CD14-positive monocyte (primary cell): ENCODE measurements around the gene ABHD4. TPM values are rescaled to one million over a fixed set of nuclear protein-coding genes. Genes with fewer than 3 reads are reported as not detected.

Experiments used
- DNase-seq, 3 donors: peaks; one replicate each; pipeline ENCODE4 v3.0.0-alpha.2; 2011 to 2022
- H2AFZ ChIP-seq: 2 replicates; pipeline ENCODE4 v1.6.0; 2012; ENCODE audit warnings: mild to moderate bottlenecking, low read depth, low read length, inconsistent platforms; ENCODE audit not compliant: insufficient read depth, poor library complexity, severe bottlenecking
- H3K27ac ChIP-seq, 2 donors: 1 replicate in 1 of 2; 2 replicates in 1 of 2; pipeline ENCODE4 v1.5.1; 2012 to 2013; ENCODE audit warnings: low read length in 2 of 2, control low read depth in 1 of 2, inconsistent platforms in 1 of 2, low read depth in 1 of 2, mild to moderate bottlenecking in 1 of 2
- H3K27me3 ChIP-seq, 2 donors: one replicate each; pipeline versions ENCODE4 v1.6.0 to v1.6.1; 2011 to 2013; ENCODE audit warnings: low read length in 2 of 2; ENCODE audit not compliant: control insufficient read depth in 2 of 2, insufficient read depth in 2 of 2
- H3K36me3 ChIP-seq, 2 donors: replicated peaks in 1 of 2; 1 replicate in 1 of 2; 2 replicates in 1 of 2; pipeline versions ENCODE4 v1.5.1 to v1.6.1; 2012 to 2013; ENCODE audit warnings: low read length in 2 of 2, control low read depth in 1 of 2, inconsistent platforms in 1 of 2, mild to moderate bottlenecking in 1 of 2; ENCODE audit not compliant: insufficient read depth in 2 of 2, control insufficient read depth in 1 of 2
- H3K4me1 ChIP-seq, 2 donors: 1 replicate in 1 of 2; 2 replicates in 1 of 2; pipeline versions ENCODE4 v1.5.1 to v1.6.1; 2012 to 2013; ENCODE audit warnings: low read length in 2 of 2, control low read depth in 1 of 2, inconsistent platforms in 1 of 2, mild to moderate bottlenecking in 1 of 2, moderate library complexity in 1 of 2; ENCODE audit not compliant: insufficient read depth in 2 of 2, control insufficient read depth in 1 of 2
- H3K4me2 ChIP-seq: replicated peaks from 2 replicates; pipeline ENCODE3; 2012; ENCODE audit warnings: low read length, moderate library complexity, mild to moderate bottlenecking; ENCODE audit not compliant: poor library complexity, severe bottlenecking; ENCODE audit errors: extremely low read depth
- H3K4me3 ChIP-seq, 3 experiments: fragments of 200-600 bp in 1 of 3; sonication (generic) in 1 of 3; replicated peaks in 1 of 3; 1 replicate in 2 of 3; 2 replicates in 1 of 3; pipeline ENCODE4 v1.5.1; 2011 to 2013; ENCODE audit warnings: low read length in 3 of 3, mild to moderate bottlenecking in 3 of 3, control low read depth in 2 of 3, low read depth in 2 of 3, inconsistent platforms in 1 of 3, moderate library complexity in 1 of 3
- H3K79me2 ChIP-seq: 2 replicates; pipeline ENCODE4 v1.6.0; 2012; ENCODE audit warnings: mild to moderate bottlenecking, control low read depth, inconsistent platforms, low read length, moderate library complexity; ENCODE audit not compliant: insufficient read depth
- H3K9ac ChIP-seq: 2 replicates; pipeline ENCODE4 v1.6.0; 2017; ENCODE audit warnings: low read length, mild to moderate bottlenecking; ENCODE audit not compliant: insufficient read depth, poor library complexity, severe bottlenecking
- H3K9me3 ChIP-seq, 2 donors: replicated peaks in 1 of 2; 1 replicate in 1 of 2; 2 replicates in 1 of 2; pipeline versions ENCODE4 v1.5.1 to v1.6.1; 2012 to 2013; ENCODE audit warnings: low read length in 2 of 2, control low read depth in 1 of 2; ENCODE audit not compliant: control insufficient read depth in 1 of 2, insufficient read depth in 1 of 2
- H4K20me1 ChIP-seq: 2 replicates; pipeline ENCODE4 v1.6.0; 2012; ENCODE audit warnings: mild to moderate bottlenecking, low read length, control low read depth, moderate library complexity; ENCODE audit not compliant: insufficient read depth
- H3K27ac Mint-ChIP-seq, 7 donors: one replicate each; pipeline ENCODE4 v1.8.0; 2020; ENCODE audit warnings: mild to moderate bottlenecking in 7 of 7, mixed read lengths in 7 of 7, moderate library complexity in 6 of 7, inconsistent platforms in 2 of 7
- H3K27me3 Mint-ChIP-seq, 3 donors: one replicate each; pipeline ENCODE4 v1.8.0; 2021 to 2022; ENCODE audit warnings: low read depth in 3 of 3, mild to moderate bottlenecking in 3 of 3, mixed read lengths in 3 of 3, moderate library complexity in 3 of 3, inconsistent platforms in 1 of 3
- H3K36me3 Mint-ChIP-seq, 2 donors: one replicate each; pipeline ENCODE4 v1.8.0; 2020; ENCODE audit warnings: mixed read lengths in 2 of 2, inconsistent platforms in 1 of 2, mild to moderate bottlenecking in 1 of 2
- H3K4me1 Mint-ChIP-seq: one replicate; pipeline ENCODE4 v1.8.0; 2020; ENCODE audit warnings: mild to moderate bottlenecking, mixed read lengths
- H3K4me3 Mint-ChIP-seq, 2 donors: one replicate each; pipeline ENCODE4 v1.8.0; 2020; ENCODE audit warnings: mild to moderate bottlenecking in 2 of 2, mixed read lengths in 2 of 2, moderate library complexity in 1 of 2
- H3K9me3 Mint-ChIP-seq, 7 donors: one replicate each; pipeline ENCODE4 v1.8.0; 2020 to 2022; ENCODE audit warnings: mixed read lengths in 7 of 7, mild to moderate bottlenecking in 6 of 7, moderate library complexity in 6 of 7, inconsistent platforms in 2 of 7
- CTCF ChIP-seq: fragments of 200-600 bp; IDR thresholded peaks from one replicate; pipeline ENCODE4 v1.8.0; 2022; ENCODE audit warnings: antibody characterized with exemption, mild to moderate bottlenecking
- WGBS: methylation state at CpG from one replicate; pipeline ENCODE4 v1.1.5; 2013; ENCODE audit warnings: missing lambda C conversion rate; ENCODE audit not compliant: insufficient coverage; 5-methylcytosine and 5-hydroxymethylcytosine counted together
- intact Hi-C, 2 donors: fragments of 100-400 bp; cut with micrococcal nuclease; formaldehyde crosslinking; loops; one replicate each; pipeline versions ENCODE4 v1.15.0 to v1.15.1; 2023
- polyA plus RNA-seq, 3 donors: library from polyadenylated mRNA; depleted of rRNA in 1 of 3; unstranded in 2 of 3; stranded (reverse) in 1 of 3; fragments of 300-500 nt in 2 of 3; fragments of >200 nt in 1 of 3; fragmentation: Illumina TruSeq in 2 of 3; gene quantifications; 1 replicate in 2 of 3; 2 replicates in 1 of 3; pipeline ENCODE4 v1.2.3, GENCODE V29; 2012 to 2021

Gene ABHD4
- polyA plus RNA-seq, 3 donors: 9.4 to 13.4 (median 12.5) TPM

- no peaks in the 10 kb centered on the region for H3K36me3 Mint-ChIP-seq
- no peak overlapping the region for H3K4me3 Mint-ChIP-seq
Measured at GRCh38 chr14:22629361-22629760, 31.3 kb downstream of the ABHD4 start.

GRCh38 chr14:22630066-22630465, 32.0 kb downstream of the ABHD4 start:
- intact Hi-C loops: no loop called here

More at GRCh38 chr14:22629361-22629760, 31.3 kb downstream of the ABHD4 start:
- H3K36me3 ChIP-seq: no peaks in the 10 kb centered on the region
- Mint-ChIP-seq H3K4me1 (no peaks in the 10 kb centered on the region), H3K27me3 (peaks cover 6 to 10% (median 9%) of the 10 kb centered on the region in 3 donors), H3K27ac (no peak overlapping the region), H3K9me3 (peaks cover 7 to 25% (median 17%) of the 10 kb centered on the region in 7 donors)
- no peak overlapping the region for H2AFZ ChIP-seq
- no peak overlapping the region for H3K4me3 ChIP-seq
- no peak overlapping the region for H3K9ac ChIP-seq
- H4K20me1 ChIP-seq: no peaks in the 10 kb centered on the region
- no peaks in the 10 kb centered on the region for H3K27me3 ChIP-seq
- no peak for TF ChIP-seq CTCF
- peaks cover 0 to 3% of the 10 kb centered on the region in 2 donors for H3K9me3 ChIP-seq
- DNase-seq: no peak
- intact Hi-C loops: no loop called here
- 77% methylated on average over 3 of the region's 5 CpGs for WGBS
- no peaks in the 10 kb centered on the region for H3K4me1 ChIP-seq
- H3K27ac ChIP-seq: no peak overlapping the region
- H3K4me2 ChIP-seq: no peak overlapping the region
- no peaks in the 10 kb centered on the region for H3K79me2 ChIP-seq

More at GRCh38 chr14:22630066-22630465, 32.0 kb downstream of the ABHD4 start:
- Mint-ChIP-seq H3K36me3 (no peaks in the 10 kb centered on the region), H3K4me3 (no peak overlapping the region), H3K4me1 (no peaks in the 10 kb centered on the region), H3K27me3 (peaks cover 4 to 9% (median 8%) of the 10 kb centered on the region in 3 donors), H3K9me3 (peaks cover 7 to 25% (median 17%) of the 10 kb centered on the region in 7 donors), H3K27ac (no peak overlapping the region)
- no peak overlapping the region for H2AFZ ChIP-seq
- no peak for DNase-seq
- H3K36me3 ChIP-seq: no peaks in the 10 kb centered on the region
- no peaks in the 10 kb centered on the region for H3K27me3 ChIP-seq
- no peak for TF ChIP-seq CTCF
- no peak overlapping the region for H3K27ac ChIP-seq
- WGBS: 92% methylated on average over 1 of the region's 3 CpGs
- no peaks in the 10 kb centered on the region for H4K20me1 ChIP-seq
- H3K4me2 ChIP-seq: no peak overlapping the region
- H3K4me3 ChIP-seq: no peak overlapping the region
- H3K79me2 ChIP-seq: no peaks in the 10 kb centered on the region
- no peak overlapping the region for H3K9ac ChIP-seq
- H3K4me1 ChIP-seq: no peaks in the 10 kb centered on the region
- H3K9me3 ChIP-seq: peaks cover 0 to 3% of the 10 kb centered on the region in 2 donors
